Liver (tissue), 2 donors: Measurements from ENCODE around the gene MKRN2.

Experiments
- JUND ChIP-seq, 2 donors: IDR thresholded peaks; 2 replicates each; pipeline ENCODE4 v1.6.1; 2016; ENCODE audit warnings: antibody characterized with exemption in 2 of 2
- RAD21 ChIP-seq, 2 donors: IDR thresholded peaks; 2 replicates each; pipeline ENCODE4 v1.6.1; 2016; ENCODE audit warnings: antibody characterized with exemption in 2 of 2, mild to moderate bottlenecking in 2 of 2
- donor health status: healthy.

DNA sequence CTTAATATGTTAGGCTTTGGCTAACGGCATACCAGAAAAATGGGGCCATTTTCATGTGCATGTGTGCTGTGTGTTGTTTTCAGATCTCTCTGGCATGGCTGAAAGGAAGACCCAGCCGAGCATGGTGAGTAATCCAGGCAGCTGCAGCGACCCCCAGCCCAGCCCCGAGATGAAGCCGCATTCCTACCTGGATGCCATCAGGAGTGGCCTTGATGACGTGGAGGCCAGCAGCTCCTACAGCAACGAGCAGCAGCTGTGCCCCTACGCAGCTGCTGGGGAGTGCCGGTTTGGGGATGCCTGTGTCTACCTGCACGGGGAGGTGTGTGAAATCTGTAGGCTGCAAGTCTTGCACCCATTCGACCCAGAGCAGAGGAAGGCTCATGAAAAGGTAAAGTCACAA lies 15.1 kb downstream of the MKRN2 start:
- TF ChIP-seq JUND (IDR thresholded peaks at IDR 0.05) (no peak), RAD21 (IDR thresholded peaks at IDR 0.05) (no peak)
